Germinal center (tissue), 1 donor: Measurements from ENCODE around the gene KANSL1L.
"Not testable (repeated sequence)": the region's sequence is repeated elsewhere in the genome, so short reads cannot be mapped to it uniquely, and the experiment has no call there.

ENCODE experiments used
- DNase-seq: peaks from one replicate; pipeline ENCODE4 v3.0.0; 2012; ENCODE audit warnings: mixed read lengths, low spot score

KANSL1L gene

DNA sequence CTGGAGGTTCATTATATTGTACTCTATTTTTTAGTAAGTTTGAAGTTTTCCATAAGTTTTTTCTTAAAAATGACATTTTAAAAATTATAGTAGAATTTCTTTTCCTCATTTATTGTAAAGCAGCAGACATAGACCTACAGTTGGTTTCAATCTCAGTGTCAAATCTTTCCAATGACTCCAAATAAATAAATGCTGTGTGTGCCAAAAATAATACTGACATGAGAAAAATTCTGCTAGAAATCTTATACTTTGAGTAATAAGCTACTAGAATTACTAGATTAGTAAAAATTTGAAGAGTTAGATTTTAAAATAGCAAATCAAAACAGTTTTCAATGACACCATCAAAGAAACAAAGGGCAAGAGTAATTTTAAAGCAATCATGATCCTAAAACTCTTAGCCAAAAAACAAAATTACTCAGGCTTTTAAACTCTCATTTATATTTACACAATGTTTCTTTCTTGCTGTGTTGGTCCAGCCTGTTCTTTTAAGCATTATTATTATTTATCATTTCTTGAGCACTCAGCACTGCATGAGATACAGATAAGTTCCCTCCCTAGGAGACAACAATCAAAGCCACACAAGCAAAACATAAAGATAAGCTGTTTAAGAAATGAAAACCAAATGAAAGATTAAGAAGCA is 8.3 kb upstream of the KANSL1L start:
- DNase-seq: no peak

DNA sequence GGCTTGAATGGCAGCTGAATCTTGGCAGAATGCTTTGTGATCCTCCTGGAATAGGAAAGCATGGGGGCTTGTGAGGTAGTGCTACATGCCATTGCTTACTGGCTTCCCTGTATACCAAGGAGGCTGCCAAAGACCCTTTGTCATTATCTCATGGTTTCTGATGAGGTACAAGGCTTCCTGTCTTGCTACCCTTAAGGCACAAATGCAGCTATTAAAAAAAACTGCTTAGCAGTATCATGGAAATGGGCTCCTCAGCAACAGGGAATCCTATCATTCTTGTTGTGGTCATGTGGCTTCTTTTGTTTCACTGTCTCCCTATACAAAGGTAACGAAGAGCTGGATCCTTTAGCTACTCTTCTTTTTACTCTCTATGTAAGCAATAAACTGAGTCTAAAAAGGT is 6.6 kb upstream of the KANSL1L start:
- DNase-seq: no peak

DNA sequence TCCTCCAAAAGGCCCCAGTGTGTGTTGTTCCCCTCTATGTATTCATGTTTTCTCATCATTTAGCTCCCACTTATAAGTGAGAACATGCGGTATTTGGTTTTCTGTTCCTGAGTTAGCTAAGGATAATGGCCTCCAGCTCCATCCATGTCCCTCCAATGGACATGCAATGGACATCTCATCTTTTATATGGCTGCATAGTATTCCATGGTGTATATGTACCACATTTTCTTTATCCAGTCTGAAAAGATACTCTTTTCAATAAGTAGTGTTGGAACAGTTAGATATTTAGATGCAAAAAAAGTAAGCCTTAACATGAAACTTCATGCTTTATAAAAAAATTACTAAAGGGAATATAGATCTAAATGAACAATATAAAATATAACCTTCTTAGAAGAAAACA is 5.9 kb upstream of the KANSL1L start:
- DNase-seq: not testable (repeated sequence)

DNA sequence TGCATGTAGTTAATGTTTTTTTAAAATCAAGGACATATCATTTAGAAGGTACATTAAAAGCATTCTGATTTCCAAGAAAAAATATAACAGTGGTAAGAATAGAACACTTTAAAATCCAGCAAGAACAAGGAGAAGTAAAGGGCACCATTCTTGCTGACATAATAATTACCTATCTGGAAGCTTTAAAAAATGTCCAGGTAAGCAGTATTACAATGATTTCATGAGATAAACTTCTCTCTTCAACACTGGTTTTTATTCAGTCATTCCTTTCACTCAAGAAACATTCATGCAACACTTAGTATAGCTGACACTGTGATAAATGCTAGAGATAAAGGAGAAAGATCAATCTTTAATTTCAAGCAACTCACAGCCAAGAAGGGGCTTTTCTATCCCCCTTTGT is 2.9 kb upstream of the KANSL1L start:
- no peak for DNase-seq

DNA sequence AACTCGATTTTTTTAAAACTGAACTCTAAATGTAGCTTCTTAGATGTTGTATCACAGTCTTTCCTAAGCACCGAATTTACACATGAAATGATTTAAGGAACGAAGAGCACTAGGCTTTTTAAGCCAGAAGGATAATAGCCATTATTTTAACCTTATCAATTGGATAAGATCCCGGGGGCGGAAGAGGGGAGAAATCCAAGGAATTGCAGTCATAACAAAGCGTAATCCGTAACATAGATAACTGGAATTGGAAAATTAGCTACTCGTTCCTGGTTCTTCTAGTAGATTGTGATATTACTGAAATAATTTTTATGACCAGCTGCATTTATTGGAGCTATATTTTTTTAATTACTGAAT is 988 bp upstream of the KANSL1L start:
- DNase-seq: no peak

DNA sequence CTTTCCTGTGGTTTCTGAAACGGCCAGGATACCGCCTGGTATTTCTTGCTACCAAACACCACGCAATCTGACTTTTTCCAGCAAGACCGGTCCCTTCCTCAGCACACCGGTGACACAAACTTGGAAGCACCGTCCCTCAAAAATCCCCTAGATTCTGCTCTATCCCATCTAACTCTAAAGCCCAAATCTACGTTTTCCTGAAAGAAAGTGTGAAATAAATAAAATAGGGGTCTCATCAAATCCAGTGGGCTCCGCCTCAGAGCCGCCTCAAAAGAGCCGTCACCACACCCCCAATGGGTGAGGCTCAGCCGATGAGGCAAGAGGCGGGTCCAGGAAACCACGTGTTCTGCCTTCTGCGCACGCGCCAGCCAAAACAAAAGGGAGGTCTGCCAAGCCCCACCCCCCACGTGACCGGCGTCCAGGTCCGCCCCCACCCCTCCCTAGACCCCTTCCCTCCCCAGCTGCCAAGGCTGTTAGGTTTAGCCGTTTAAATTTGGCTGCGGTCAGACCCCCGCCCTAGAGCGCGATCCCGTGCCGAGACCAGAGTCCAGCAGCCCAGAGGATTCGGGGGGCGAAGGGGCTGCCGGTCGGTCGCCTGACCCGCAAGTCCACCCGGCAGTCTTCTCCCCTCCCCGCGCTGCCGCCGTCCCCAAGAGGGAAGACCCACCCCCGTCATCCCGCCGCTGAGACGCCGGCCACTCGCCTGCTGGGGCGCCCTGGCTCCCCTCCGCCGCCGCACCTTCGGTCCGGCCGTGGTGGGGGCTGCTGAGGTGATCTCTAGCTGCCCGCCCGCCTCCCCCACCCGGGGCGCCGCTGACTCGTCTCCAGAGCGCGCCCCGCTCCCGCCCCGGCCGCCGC is 534 bp downstream of the KANSL1L start:
- DNase-seq: peak; percentile 94

DNA sequence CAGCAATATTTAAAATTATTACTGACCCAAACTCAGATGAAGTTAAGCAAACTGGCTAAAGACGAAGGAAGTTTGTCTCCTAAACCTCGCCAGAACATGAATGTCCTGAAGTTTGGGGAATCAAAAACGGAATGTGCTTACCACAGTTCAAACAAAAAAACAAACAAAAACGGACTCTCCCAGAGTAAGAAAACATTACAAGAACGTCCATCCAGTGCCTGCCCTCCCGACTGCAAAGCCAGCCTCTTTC is 1.1 kb downstream of the KANSL1L start:
- no peak for DNase-seq

DNA sequence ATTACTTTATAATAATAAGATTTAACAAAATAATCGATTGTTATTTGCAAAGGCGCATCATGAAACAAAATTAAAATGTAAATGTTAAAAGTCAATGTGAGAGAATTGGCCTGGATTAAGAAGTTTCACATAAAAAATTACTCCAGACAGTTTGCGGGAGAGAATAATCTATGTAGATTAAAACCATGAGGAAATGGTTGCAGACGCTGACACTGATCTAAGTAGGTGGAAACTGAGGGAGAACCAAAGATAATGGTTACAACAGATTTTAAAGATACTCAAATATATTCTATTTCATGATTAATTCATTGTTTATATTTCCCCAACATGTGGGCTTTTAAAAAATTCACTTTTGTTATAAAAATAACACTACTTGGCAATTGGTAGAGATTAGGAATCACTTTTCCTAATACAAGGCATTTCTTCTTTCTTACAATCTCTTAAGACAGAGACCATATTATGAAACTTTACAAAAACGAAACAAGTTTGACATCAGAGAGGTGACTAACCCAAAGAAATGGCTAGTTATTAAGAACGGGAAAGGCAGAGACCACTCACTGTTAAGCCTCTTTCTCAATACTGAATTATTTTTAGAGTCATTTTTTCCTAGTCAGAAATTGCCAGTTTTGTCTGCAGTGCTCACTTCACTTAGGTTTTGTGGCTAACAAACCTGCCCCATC is 1.6 kb downstream of the KANSL1L start:
- DNase-seq: no peak

DNA sequence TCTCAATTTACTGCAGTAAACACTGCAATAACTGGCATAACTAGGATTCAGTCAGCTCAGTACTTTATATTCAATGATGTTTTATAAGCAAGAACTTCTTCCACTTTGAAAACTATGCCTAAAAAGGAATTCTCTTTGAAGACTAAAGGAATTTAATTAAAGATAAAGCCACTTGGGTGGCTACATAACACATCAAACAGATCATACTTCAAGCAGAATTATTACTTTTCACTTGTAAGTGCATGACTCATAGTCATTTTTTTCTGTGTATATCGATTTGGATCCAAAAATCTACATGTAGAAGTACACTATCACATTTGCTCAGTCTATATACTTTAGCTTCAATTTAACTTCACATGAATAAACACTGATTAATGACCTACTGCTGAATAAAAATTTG is 4.0 kb downstream of the KANSL1L start:
- no peak for DNase-seq

DNA sequence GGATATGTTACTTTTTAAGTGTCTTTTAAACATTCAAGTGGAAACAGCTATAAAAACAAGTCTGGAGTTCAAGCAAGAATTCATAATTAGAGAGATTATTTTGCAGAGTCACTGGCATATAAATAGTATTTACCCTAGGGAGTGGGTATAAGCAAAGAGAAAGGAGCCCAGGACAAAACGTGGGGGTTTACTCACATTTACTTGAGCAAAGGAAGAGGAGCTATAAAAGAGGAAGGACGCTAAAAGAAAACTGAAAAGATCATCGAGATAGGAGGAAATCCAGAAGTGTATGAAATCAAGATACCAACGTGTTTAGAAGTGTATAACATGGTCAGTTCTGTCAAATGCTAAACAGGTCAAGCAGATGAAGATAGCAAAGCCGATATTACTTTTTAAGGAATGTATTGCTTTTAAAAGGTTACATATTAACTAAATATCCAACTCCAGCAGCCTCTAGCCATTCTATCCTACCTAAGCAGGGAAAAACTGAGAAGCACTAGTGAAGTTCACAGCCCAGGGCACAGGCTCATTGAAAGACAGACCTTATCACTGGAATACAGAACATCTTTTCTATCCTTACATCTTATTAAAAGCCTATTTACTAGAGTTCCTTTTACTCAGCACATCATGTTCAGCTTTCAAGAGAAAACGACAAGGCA is 8.6 kb downstream of the KANSL1L start:
- no peak for DNase-seq

DNA sequence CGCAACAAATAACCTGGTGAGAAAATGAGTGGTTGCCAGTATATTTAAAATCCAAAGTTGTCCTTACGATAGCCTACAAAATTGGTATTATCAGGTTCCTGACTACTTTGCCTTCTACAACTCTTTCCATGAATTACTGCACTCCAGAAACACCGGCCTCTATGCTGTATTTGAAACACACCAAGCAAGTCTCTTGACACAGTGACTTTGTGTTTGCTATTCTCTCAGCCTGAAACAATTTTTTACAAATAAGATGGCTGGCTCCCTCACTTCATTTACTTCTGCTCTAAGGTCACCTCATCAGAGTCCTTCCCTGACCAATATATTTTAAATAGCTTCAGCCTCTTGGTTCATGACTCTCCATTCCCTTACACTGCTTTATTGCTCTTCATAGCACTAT is 12.2 kb downstream of the KANSL1L start:
- DNase-seq: no peak

DNA sequence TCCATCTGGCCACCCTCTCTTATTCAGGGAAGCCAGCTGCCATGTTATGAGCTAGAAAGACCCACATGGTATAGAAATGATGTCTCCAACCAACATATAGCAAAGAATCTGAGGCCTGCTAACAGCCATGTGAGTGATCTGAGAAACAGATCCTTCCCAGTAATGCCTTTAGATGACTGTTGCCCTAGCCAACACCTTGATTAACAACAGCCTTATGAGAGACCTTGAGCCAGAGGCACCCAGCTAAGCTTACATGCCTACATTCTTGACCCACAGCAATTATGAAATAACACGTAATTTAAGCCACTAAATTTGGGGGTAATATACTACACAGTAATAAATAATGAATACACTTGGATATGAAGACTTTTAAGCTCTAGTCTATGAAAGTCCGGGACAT is 13.0 kb downstream of the KANSL1L start:
- DNase-seq: no peak

DNA sequence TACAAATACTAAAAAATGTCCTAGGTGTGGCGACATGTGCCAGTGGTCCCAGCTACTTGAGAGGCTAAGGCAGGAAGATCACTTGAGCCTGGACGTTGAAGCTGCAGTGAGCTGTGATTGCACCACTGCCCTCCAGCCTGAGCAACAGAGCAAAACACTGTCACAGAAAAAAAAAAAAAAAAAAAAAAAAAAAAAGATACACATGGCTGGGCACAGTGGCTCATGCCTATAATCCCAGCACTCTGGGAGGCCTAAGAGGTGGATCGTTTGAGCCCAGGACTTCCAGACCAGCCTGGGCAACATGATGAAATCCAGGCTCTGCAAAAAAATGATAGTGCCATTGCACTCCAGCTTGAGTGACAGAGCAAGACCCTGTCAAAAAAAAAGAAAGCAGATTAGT is 13.7 kb downstream of the KANSL1L start:
- no peak for DNase-seq

DNA sequence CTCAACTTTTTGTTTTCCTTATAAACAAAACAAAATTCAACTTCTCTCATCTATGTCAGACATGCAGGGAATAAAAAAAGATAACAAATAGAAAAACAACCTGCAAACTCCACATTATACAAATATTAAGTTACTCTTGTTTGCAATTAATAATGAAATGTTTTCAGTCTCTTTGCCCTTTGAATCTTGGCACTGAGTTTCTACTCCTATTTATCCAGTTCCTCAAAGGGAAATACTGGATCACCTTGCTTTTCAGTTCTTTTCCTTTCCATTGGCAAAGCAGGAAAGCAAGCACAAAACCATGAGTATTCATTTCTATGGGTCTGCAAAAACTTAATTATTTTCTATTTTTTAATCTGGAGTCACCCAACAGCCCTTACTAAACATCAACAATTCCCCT is 23.6 kb downstream of the KANSL1L start:
- DNase-seq: no peak

DNA sequence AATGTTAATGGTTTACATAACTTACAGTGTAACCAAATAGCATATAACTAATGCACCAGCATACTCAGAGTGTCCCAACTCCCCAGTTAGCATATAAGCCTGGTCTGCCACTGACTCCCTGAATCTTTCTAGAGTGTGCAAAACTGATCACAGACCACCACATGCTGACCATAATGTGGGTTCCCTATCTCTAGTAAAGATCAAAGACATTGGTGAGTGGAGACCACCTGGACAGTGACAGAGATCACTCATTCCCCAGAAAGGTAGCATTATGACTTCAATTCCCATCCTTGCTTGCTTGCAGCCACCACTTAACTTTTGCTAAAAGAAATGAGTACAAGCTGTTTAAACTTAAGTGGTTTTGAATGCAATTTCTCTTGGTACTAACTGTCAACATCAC is 39.0 kb downstream of the KANSL1L start:
- no peak for DNase-seq

DNA sequence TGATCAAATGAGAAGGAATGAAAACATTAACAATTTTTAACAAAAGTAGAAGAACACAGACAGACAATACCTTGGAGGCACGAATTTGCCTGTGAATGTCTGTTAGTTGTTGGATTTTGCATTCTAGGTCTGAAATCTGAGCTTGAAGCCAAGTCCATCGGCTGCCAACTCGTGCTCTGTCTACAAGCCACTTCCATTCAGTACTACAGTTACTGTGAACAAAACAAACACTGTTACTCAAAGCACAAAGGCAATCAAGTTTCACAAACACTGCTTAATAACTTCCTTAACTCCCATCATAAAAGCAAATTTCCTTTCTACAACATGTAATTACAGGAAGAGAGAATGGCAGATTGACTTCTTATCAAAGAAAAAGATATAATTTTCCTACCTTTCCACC is 42.2 kb downstream of the KANSL1L start:
- DNase-seq: no peak

DNA sequence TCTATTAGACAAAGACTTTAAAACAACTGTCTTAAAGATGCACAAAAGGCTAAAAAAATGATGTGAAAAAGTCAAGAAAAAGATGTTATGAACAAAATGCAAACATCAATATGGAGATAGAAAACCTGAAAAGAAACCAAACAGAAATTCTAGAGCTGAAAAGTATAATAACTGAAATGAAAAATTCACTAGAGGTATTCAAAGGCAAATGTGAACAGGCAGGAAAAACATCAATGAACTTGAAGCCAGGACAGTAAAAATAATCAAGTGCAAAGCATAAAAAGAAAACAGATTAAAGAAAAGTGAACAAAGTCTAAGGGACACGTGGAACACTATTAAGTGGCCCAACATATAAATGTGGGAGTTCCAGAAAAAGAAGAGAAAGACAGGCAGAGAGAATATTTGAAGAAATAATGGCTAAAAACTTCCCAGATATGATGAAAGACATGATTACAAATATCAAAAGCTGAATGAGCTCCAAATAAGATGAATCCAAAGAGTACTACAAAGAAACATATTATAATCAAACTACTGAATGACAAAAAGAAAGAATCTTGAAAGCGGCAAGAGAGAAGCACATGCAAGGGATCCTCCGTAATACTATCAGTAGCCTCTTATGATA is 57.5 kb downstream of the KANSL1L start:
- no peak for DNase-seq

DNA sequence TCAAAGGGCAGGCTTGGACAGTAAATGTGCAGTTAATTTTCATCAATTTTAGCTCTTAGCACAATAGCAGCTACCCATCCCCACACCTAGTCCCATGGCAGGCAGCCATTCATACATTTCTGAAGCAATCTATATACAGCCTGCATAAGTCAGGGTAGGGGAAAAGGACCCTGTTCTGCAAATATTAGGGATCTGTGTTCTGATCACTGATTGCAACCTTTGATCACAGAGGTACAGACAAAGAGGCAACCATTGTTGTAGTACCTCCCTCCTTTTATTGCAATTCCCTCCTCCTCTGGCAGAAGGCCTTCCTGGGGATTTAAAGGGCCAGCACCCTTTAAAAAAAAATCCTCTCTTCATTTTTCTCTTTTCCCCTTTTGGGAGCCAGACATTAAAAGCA is 58.3 kb downstream of the KANSL1L start:
- no peak for DNase-seq

DNA sequence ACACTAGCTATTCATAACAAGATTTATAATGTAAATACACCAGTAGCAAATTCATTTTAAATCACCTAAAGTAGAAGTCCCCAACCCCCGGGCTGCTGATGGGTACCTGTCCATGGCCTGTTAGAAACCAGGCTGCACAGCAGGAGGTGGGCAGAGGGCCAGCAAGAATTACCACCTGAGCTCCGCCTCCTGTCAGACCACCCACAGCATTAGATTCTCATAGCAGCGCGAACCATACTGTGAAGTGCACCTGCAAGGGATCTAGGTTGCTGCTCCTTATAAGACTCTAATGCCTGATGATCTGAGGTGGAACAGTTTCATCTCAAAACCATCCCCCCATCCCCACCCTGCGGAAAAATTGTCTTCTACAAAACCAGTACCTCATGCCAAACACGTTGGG is 71.3 kb downstream of the KANSL1L start:
- no peak for DNase-seq

DNA sequence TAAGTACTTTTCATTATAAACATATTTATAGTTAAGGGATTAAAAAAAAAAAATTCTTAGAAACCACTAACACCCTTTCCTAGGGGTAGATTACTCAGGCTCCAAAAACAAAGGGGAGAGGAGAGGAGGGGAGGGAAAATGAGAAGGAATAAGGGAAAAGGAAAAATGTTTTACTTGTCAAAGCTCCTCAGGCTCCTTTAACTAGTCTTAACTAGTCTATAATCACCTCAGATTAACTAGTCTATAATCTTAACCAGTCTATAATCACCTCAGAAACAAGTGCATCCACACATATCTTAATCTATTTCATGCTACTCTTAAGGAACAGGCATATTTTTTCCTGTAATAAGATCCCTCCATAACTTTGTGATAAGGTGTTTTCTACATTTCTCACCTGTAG is 76.4 kb downstream of the KANSL1L start:
- no peak for DNase-seq

DNA sequence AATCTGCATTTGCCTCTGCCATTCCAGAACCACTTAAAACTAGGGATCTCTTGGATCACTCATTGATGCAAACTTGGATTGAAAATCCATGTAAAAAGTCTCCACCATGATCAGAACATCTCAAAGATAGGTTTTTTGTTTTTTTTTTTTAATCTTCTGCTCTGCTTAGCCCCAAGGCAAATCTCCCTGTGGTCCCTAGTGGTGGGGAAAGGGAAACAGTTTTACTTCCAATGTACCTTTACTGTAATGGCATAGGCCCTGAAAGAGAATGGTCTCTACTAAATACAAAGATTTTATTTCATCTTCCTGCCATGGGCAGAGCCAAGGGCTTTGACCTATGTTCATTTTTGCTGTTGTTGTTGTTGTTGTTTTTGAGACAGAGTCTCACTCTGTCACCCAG is 78.4 kb downstream of the KANSL1L start:
- no peak for DNase-seq

DNA sequence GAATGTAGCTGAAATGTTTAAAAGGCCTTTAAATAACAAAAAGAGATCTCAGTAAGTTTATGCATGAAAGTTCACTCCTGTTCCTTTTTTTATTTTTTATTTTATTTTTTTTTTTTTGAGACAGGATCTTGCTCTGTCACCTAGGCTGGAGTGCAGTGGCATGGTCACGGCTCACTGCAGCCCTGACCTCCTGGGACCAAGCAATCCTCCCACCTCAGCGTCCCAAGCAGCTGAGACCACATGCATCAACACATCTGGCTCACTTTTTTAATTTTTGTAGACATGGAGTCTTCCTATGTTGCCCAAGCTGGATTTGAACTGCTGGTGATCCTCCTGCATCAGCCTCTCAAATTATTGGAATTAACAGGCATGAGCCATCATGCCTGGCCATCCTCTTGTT is 84.3 kb downstream of the KANSL1L start:
- DNase-seq: no peak

DNA sequence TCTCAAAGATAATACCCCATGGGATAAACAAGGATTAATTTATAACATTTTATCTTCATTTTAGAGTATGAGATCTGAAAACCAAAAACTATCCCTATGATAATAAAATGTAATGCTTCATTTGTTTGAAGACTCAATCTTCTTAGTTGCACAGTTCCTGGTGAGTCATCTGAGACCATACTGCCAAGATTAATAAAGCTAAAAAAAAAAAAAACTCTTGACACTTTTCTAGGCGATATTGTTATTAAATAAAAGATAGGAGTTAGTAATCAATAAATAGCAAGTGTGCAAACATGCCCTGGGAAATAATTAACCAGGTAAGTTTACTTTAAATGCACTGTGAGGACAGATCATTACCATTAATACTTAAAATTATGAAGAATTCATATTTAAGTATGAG is 84.9 kb downstream of the KANSL1L start:
- no peak for DNase-seq
